Liver (tissue), 9 donors: ENCODE measurements around the gene DPT. TPM values are rescaled to one million over a fixed set of nuclear protein-coding genes. Genes with fewer than 3 reads are reported as not detected.

Experiments
- DNase-seq: peaks from one replicate; pipeline ENCODE4 v3.0.0-alpha.2; 2017; ENCODE audit warnings: low spot score
- H3K27ac ChIP-seq, 2 donors: one replicate each; pipeline ENCODE4 v1.7.0; 2013; ENCODE audit warnings: inconsistent platforms in 2 of 2, low read length in 2 of 2, control low read depth in 1 of 2, low read depth in 1 of 2, mild to moderate bottlenecking in 1 of 2
- H3K27me3 ChIP-seq, 4 donors: one replicate each; pipeline versions ENCODE4 v1.6.1 to v1.7.0; 2013; ENCODE audit warnings: low read length in 3 of 4, inconsistent platforms in 1 of 4, mild to moderate bottlenecking in 1 of 4, moderate library complexity in 1 of 4; ENCODE audit not compliant: control insufficient read depth in 4 of 4, insufficient read depth in 4 of 4
- H3K36me3 ChIP-seq, 4 donors: one replicate each; pipeline versions ENCODE4 v1.6.1 to v1.7.0; 2013; ENCODE audit warnings: low read length in 3 of 4, mild to moderate bottlenecking in 3 of 4, low read depth in 1 of 4, moderate library complexity in 1 of 4; ENCODE audit not compliant: control insufficient read depth in 4 of 4, insufficient read depth in 3 of 4
- H3K4me1 ChIP-seq, 4 donors: one replicate each; pipeline versions ENCODE4 v1.6.1 to v1.7.0; 2013; ENCODE audit warnings: low read length in 3 of 4, mild to moderate bottlenecking in 3 of 4, moderate library complexity in 1 of 4; ENCODE audit not compliant: control insufficient read depth in 4 of 4, insufficient read depth in 4 of 4
- H3K4me3 ChIP-seq, 3 donors: one replicate each; pipeline versions ENCODE4 v1.6.1 to v1.7.0; 2013; ENCODE audit warnings: low read length in 3 of 3, control low read depth in 1 of 3, low read depth in 1 of 3, mild to moderate bottlenecking in 1 of 3
- H3K9ac ChIP-seq, 2 donors: one replicate each; pipeline ENCODE4 v1.7.0; 2013; ENCODE audit warnings: low read length in 2 of 2, mild to moderate bottlenecking in 2 of 2, moderate library complexity in 2 of 2, control low read depth in 1 of 2, low read depth in 1 of 2
- H3K9me3 ChIP-seq, 4 donors: one replicate each; pipeline versions ENCODE4 v1.6.1 to v1.7.0; 2013; ENCODE audit warnings: low read length in 3 of 4; ENCODE audit not compliant: control insufficient read depth in 4 of 4
- ATF3 ChIP-seq: IDR thresholded peaks from 2 replicates; pipeline ENCODE4 v1.6.1; 2016; ENCODE audit warnings: antibody characterized with exemption
- CTCF ChIP-seq: fragments of 150-350 bp; IDR thresholded peaks from 2 replicates; pipeline ENCODE4 v1.5.1; 2017; ENCODE audit warnings: improper control_type of control experiment, low read depth, low read length; ENCODE audit not compliant: missing input control
- EGR1 ChIP-seq, 2 donors: IDR thresholded peaks; 2 replicates each; pipeline ENCODE4 v1.6.1; 2016 to 2018; ENCODE audit warnings: antibody characterized with exemption in 2 of 2, low read depth in 2 of 2
- FOXA1 ChIP-seq: IDR thresholded peaks from 2 replicates; pipeline ENCODE4 v1.6.1; 2016; ENCODE audit warnings: antibody characterized with exemption
- GABPA ChIP-seq, 2 donors: IDR thresholded peaks in 1 of 2; conservative IDR thresholded peaks in 1 of 2; 2 replicates each; pipeline ENCODE4 v1.6.1; 2016; ENCODE audit warnings: antibody characterized with exemption in 2 of 2, mild to moderate bottlenecking in 1 of 2, moderate library complexity in 1 of 2
- HNF4A ChIP-seq, 2 donors: conservative IDR thresholded peaks; 2 replicates each; pipeline ENCODE4 v1.6.1; 2016; ENCODE audit warnings: antibody characterized with exemption in 2 of 2, mild to moderate bottlenecking in 2 of 2
- HNF4G ChIP-seq: IDR thresholded peaks from 2 replicates; pipeline ENCODE4 v1.6.1; 2016; ENCODE audit warnings: antibody characterized with exemption
- JUND ChIP-seq, 2 donors: IDR thresholded peaks; 2 replicates each; pipeline ENCODE4 v1.6.1; 2016; ENCODE audit warnings: antibody characterized with exemption in 2 of 2
- MAX ChIP-seq: IDR thresholded peaks from 2 replicates; pipeline ENCODE4 v1.6.1; 2016; ENCODE audit warnings: antibody characterized with exemption
- NR2F2 ChIP-seq: IDR thresholded peaks from 2 replicates; pipeline ENCODE4 v1.6.1; 2016; ENCODE audit warnings: antibody characterized with exemption
- RAD21 ChIP-seq, 2 donors: IDR thresholded peaks; 2 replicates each; pipeline ENCODE4 v1.6.1; 2016; ENCODE audit warnings: antibody characterized with exemption in 2 of 2, mild to moderate bottlenecking in 2 of 2
- REST ChIP-seq: IDR thresholded peaks from 2 replicates; pipeline ENCODE4 v1.6.1; 2016; ENCODE audit warnings: antibody characterized with exemption, mild to moderate bottlenecking
- SP1 ChIP-seq: IDR thresholded peaks from 2 replicates; pipeline ENCODE4 v1.6.1; 2018; ENCODE audit warnings: antibody characterized with exemption, mild to moderate bottlenecking
- TAF1 ChIP-seq: conservative IDR thresholded peaks from 2 replicates; pipeline ENCODE4 v1.6.1; 2016; ENCODE audit warnings: antibody characterized with exemption, mild to moderate bottlenecking
- YY1 ChIP-seq: IDR thresholded peaks from 2 replicates; pipeline ENCODE4 v1.6.1; 2016; ENCODE audit warnings: antibody characterized with exemption, mild to moderate bottlenecking
- ZBTB33 ChIP-seq: IDR thresholded peaks from 2 replicates; pipeline ENCODE4 v1.6.1; 2016; ENCODE audit warnings: antibody characterized with exemption
- WGBS: extraction: QIAGEN DNeasy Blood & Tissue Kit; methylation state at CpG from one replicate; pipeline ENCODE4 v1.1.7; 2013; 5-methylcytosine and 5-hydroxymethylcytosine counted together
- polyA plus RNA-seq, 2 donors: library from polyadenylated mRNA; stranded (reverse) in 1 of 2; unstranded in 1 of 2; fragments of 200-250 nt in 1 of 2; fragments of >200 nt in 1 of 2; fragmentation: Nextera tagmentation in 1 of 2; extraction: Ambion mirVana in 1 of 2; gene quantifications; one replicate each; pipeline versions ENCODE4 v1.2.1 to v1.2.3, GENCODE V29; 2013 to 2015
- total RNA-seq, 2 donors: library from RNA; depleted of rRNA; stranded (reverse); fragments of >200 nt; gene quantifications; one replicate each; pipeline ENCODE4 v1.2.3, GENCODE V29; 2014
- donor health status: healthy.
- donor health status: healthy.
- donor health status: healthy.
- donor health status: healthy.
- donor health status: healthy.

The DPT gene
- total and polyA plus RNA-seq, 4 donors = 0.42 to 5.0 (median 3.0) TPM

GRCh38 chr1:168759077-168759476, 30.1 kb upstream of the DPT start:
- no peaks in the 10 kb centered on the region for H3K36me3 ChIP-seq
- H3K4me3 ChIP-seq = no peak overlapping the region
- H3K4me1 ChIP-seq = no peaks in the 10 kb centered on the region
- H3K9me3 ChIP-seq = no peaks in the 10 kb centered on the region
- H3K27me3 ChIP-seq = no peaks in the 10 kb centered on the region
- H3K9ac ChIP-seq = no peak overlapping the region
- no peak for TF ChIP-seq SP1
- no peak for TF ChIP-seq TAF1
- TF ChIP-seq MAX = no peak
- no peak for TF ChIP-seq NR2F2
- no peak for TF ChIP-seq HNF4A (conservative IDR thresholded peaks at IDR 0.05)
- no peak for TF ChIP-seq FOXA1
- TF ChIP-seq HNF4G = no peak
- TF ChIP-seq CTCF = no peak
- TF ChIP-seq REST = no peak
- no peak for TF ChIP-seq YY1
- TF ChIP-seq RAD21 (IDR thresholded peaks at IDR 0.05) = no peak
- no peak for TF ChIP-seq ZBTB33
- no peak for TF ChIP-seq EGR1 (IDR thresholded peaks at IDR 0.05; ENCODE audit: low read depth in 2 of 2)
- no peak overlapping the region for H3K27ac ChIP-seq
- 54% methylated on average over 3 of the region's 3 CpGs for WGBS
- no peak for DNase-seq

GRCh38 chr1:168758503-168758902, 29.5 kb upstream of the DPT start:
- Histone ChIP-seq H3K36me3 (no peaks in the 10 kb centered on the region), H3K27ac (no peak overlapping the region)
- 96% methylated on average over 1 of the region's 1 CpG for WGBS
- TF ChIP-seq FOXA1 (no peak), RAD21 (IDR thresholded peaks at IDR 0.05) (no peak), NR2F2 (no peak), ZBTB33 (no peak), JUND (IDR thresholded peaks at IDR 0.05) (no peak), CTCF (no peak), ATF3 (no peak), GABPA (IDR thresholded peaks at IDR 0.05 in 1 of 2, conservative IDR thresholded peaks at IDR 0.05 in 1 of 2) (no peak), YY1 (no peak), SP1 (no peak), REST (no peak), HNF4G (no peak)

More at GRCh38 chr1:168758503-168758902, 29.5 kb upstream of the DPT start:
- H3K27me3 ChIP-seq = no peaks in the 10 kb centered on the region
- no peak overlapping the region for H3K9ac ChIP-seq
- DNase-seq = no peak
- no peaks in the 10 kb centered on the region for H3K9me3 ChIP-seq
- no peak overlapping the region for H3K4me3 ChIP-seq
- no peaks in the 10 kb centered on the region for H3K4me1 ChIP-seq
